Effector CD4-positive, alpha-beta T cell (primary cell): ENCODE data around the gene RPS6KL1.
"Not testable (repeated sequence)": the region's sequence is repeated elsewhere in the genome, so short reads cannot be mapped to it uniquely, and the experiment has no call there.

Source experiments
- DNase-seq: peaks from one replicate; pipeline ENCODE4 v3.0.0-alpha.2; 2020

Gene RPS6KL1

GRCh38 chr14:74934476-74935359 lies 11.7 kb upstream of the RPS6KL1 start:
- no peak for DNase-seq

- no peak for DNase-seq
Observed at GRCh38 chr14:74934041-74934440, 11.0 kb upstream of the RPS6KL1 start.

- DNase-seq, result not testable (repeated sequence)
Observed at GRCh38 chr14:74932936-74933335, 9.9 kb upstream of the RPS6KL1 start.

GRCh38 chr14:74932401-74932901 lies 9.4 kb upstream of the RPS6KL1 start:
- DNase-seq, result no peak

GRCh38 chr14:74931744-74932143 lies 8.7 kb upstream of the RPS6KL1 start:
- DNase-seq, result not testable (repeated sequence)

- no peak for DNase-seq
Observed at GRCh38 chr14:74929242-74929641, 6.2 kb upstream of the RPS6KL1 start.

- DNase-seq, result no peak
Observed at GRCh38 chr14:74927225-74927624, 4.2 kb upstream of the RPS6KL1 start.

GRCh38 chr14:74924061-74924460 lies 1.0 kb upstream of the RPS6KL1 start:
- DNase-seq, result no peak

- DNase-seq, result no peak
Observed at GRCh38 chr14:74921987-74922751, 891 bp downstream of the RPS6KL1 start.

GRCh38 chr14:74921053-74921620 lies 1.9 kb downstream of the RPS6KL1 start:
- no peak for DNase-seq

GRCh38 chr14:74920281-74920680 lies 2.8 kb downstream of the RPS6KL1 start:
- no peak for DNase-seq

GRCh38 chr14:74919421-74920165 lies 3.5 kb downstream of the RPS6KL1 start:
- no peak for DNase-seq

- no peak for DNase-seq
Observed at GRCh38 chr14:74918380-74918779, 4.7 kb downstream of the RPS6KL1 start.

GRCh38 chr14:74917646-74918081 lies 5.4 kb downstream of the RPS6KL1 start:
- no peak for DNase-seq

- no peak for DNase-seq
Observed at GRCh38 chr14:74917178-74917543, 5.9 kb downstream of the RPS6KL1 start.

- no peak for DNase-seq
Observed at GRCh38 chr14:74915826-74916225, 7.2 kb downstream of the RPS6KL1 start.

- no peak for DNase-seq
Observed at GRCh38 chr14:74915426-74915825, 7.6 kb downstream of the RPS6KL1 start.

- DNase-seq, result no peak
Observed at GRCh38 chr14:74913986-74914573, 9.0 kb downstream of the RPS6KL1 start.

- DNase-seq, result no peak
Observed at GRCh38 chr14:74913393-74913910, 9.6 kb downstream of the RPS6KL1 start.

- no peak for DNase-seq
Observed at GRCh38 chr14:74912801-74913200, 10.3 kb downstream of the RPS6KL1 start.

GRCh38 chr14:74912111-74912510 lies 10.9 kb downstream of the RPS6KL1 start:
- no peak for DNase-seq

- no peak for DNase-seq
Observed at GRCh38 chr14:74911704-74912103, 11.4 kb downstream of the RPS6KL1 start.
